ENCODE data around the gene RP2. TPM values are rescaled to one million over a fixed set of nuclear protein-coding genes. Genes with fewer than 3 reads are reported as not detected.
A peak's percentile ranks its signal among the peaks of the same experiment; 100 is the strongest.

RP2 gene
- total RNA-seq, result 10 to 100 TPM in 2 of 4 donors, 1 to 10 TPM in 2; 5.4 to 17.3 (median 11.1) TPM

- TF ChIP-seq CTCF (IDR thresholded peaks at IDR 0.05) (peak in 3 of 6 experiments; percentile 37 to 41 (median 37)), POLR2A (IDR thresholded peaks at IDR 0.05) (peak; percentile 87 to 88)
- Histone ChIP-seq H3K27ac (peak within 1 kb of the TSS; percentile 84 to 96 (median 92)), H3K4me1 (peaks cover 0 to 7% (median 0%) of the 10 kb centered on the region in 4 donors), H3K4me3 (peak within 1 kb of the TSS; percentile 58 to 79 (median 75)), H3K27me3 (no peaks in the 10 kb centered on the region), H3K9me3 (no peaks in the 10 kb centered on the region), H3K36me3 (no peaks in the 10 kb centered on the region)
- DNase-seq, result peak; percentile 88 to 96 (median 92)
Measured at GRCh38 chrX:46836701-46837557, at the start of gene RP2. RP2 (plus strand) TSS chrX:46837043; CDS start chrX:46837101, 58 bp downstream.

GRCh38 chrX:46788902-46789301 lies 47.9 kb upstream of the RP2 start:
- Histone ChIP-seq H3K4me3 (no peak overlapping the region), H3K27ac (no peak overlapping the region), H3K4me1 (no peaks in the 10 kb centered on the region), H3K36me3 (no peaks in the 10 kb centered on the region), H3K27me3 (no peaks in the 10 kb centered on the region), H3K9me3 (no peaks in the 10 kb centered on the region)
- TF ChIP-seq POLR2A (IDR thresholded peaks at IDR 0.05), result no peak
- DNase-seq, result no peak

GRCh38 chrX:46791927-46792809 lies 44.7 kb upstream of the RP2 start:
- Histone ChIP-seq H3K36me3 (no peaks in the 10 kb centered on the region), H3K27me3 (no peaks in the 10 kb centered on the region), H3K27ac (peak overlapping the region in 1 of 4 donors; percentile 25), H3K4me1 (no peaks in the 10 kb centered on the region), H3K9me3 (no peaks in the 10 kb centered on the region), H3K4me3 (no peak overlapping the region)
- TF ChIP-seq POLR2A (IDR thresholded peaks at IDR 0.05), result no peak
- TF ChIP-seq CTCF (IDR thresholded peaks at IDR 0.05), result no peak
- peak in 2 of 3 donors; percentile 40 to 49 for DNase-seq

GRCh38 chrX:46792810-46793188 lies 44.0 kb upstream of the RP2 start:
- no peak overlapping the region for H3K4me3 ChIP-seq
- DNase-seq, result no peak
- no peaks in the 10 kb centered on the region for H3K9me3 ChIP-seq
- no peaks in the 10 kb centered on the region for H3K36me3 ChIP-seq
- no peaks in the 10 kb centered on the region for H3K4me1 ChIP-seq
- TF ChIP-seq POLR2A (IDR thresholded peaks at IDR 0.05) (no peak), CTCF (IDR thresholded peaks at IDR 0.05) (no peak)
- no peak overlapping the region for H3K27ac ChIP-seq
- no peaks in the 10 kb centered on the region for H3K27me3 ChIP-seq

- no peaks in the 10 kb centered on the region for H3K36me3 ChIP-seq
- H3K4me1 ChIP-seq, result no peaks in the 10 kb centered on the region
- no peaks in the 10 kb centered on the region for H3K27me3 ChIP-seq
- DNase-seq, result no peak
- no peak overlapping the region for H3K27ac ChIP-seq
- no peak overlapping the region for H3K4me3 ChIP-seq
- H3K9me3 ChIP-seq, result no peaks in the 10 kb centered on the region
- TF ChIP-seq POLR2A (IDR thresholded peaks at IDR 0.05), result no peak
- no peak for TF ChIP-seq CTCF (IDR thresholded peaks at IDR 0.05)
Measured at GRCh38 chrX:46793386-46794143, 43.3 kb upstream of the RP2 start.

Measured in Peyer's patch (tissue), 4 donors.